ENCODE measurements around the gene STX1A. TPM values are rescaled to one million over a fixed set of nuclear protein-coding genes. Genes with fewer than 3 reads are reported as not detected.

Gene STX1A
- total RNA-seq, 1 donor from 2014 or later: 27.3 TPM

DNA sequence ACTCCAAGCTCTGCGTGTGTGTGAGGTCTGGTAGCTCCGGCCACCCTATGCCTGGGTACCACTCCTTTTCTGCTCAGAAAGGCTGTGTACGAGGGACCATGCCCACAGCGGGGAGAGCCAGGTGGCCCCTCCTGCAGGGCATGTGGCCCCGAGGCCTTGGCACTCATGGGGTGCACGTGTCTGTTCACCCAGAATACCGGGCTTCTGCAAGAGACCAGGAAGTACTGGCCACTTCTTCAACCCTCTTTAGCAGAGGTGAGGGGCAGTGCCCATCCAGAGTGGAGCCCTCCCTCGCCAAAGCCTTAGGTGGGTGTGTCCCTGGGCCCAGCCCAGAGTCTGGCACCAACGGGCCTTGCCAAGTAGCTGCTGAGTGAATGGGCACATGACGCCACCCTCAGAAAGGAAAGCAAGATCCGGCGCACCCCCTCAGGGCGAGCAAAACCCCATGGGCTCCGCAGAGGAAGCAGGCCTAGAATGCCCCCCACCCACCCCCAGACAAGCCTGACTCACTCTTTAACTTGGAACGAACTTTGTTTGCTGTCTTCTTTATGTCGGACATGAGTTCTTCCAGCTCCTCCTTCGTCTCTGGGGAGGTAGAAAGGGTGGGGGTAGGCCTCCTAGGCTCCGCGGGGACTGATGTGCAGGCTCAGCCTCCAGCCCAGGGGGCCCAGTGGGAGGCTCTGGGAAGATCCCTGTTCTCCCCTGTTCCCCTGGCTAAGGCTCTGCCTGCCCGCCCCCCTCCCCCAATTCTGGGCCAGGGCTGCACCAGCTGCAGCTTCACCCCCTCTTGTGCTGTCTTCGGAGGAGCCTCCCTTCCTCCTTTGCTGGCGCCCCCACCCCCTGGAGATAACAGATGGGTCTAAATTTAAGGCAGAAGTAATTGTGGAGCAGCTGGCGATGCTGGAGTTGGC lies 14.6 kb downstream of the STX1A start:
- Mint-ChIP-seq H3K27ac (no peak overlapping the region), H3K4me3 (no peak overlapping the region), H3K9me3 (no peaks in the 10 kb centered on the region), H3K36me3 (peaks cover 9% of the 10 kb centered on the region), H3K4me1 (ENCODE audit: unreplicated experiment) (peaks cover 10% of the 10 kb centered on the region), H3K27me3 (no peaks in the 10 kb centered on the region)
- TF ChIP-seq CTCF (conservative IDR thresholded peaks at IDR 0.05): no peak
- DNase-seq (ENCODE audit: extremely low spot score, unreplicated experiment): no peak

DNA sequence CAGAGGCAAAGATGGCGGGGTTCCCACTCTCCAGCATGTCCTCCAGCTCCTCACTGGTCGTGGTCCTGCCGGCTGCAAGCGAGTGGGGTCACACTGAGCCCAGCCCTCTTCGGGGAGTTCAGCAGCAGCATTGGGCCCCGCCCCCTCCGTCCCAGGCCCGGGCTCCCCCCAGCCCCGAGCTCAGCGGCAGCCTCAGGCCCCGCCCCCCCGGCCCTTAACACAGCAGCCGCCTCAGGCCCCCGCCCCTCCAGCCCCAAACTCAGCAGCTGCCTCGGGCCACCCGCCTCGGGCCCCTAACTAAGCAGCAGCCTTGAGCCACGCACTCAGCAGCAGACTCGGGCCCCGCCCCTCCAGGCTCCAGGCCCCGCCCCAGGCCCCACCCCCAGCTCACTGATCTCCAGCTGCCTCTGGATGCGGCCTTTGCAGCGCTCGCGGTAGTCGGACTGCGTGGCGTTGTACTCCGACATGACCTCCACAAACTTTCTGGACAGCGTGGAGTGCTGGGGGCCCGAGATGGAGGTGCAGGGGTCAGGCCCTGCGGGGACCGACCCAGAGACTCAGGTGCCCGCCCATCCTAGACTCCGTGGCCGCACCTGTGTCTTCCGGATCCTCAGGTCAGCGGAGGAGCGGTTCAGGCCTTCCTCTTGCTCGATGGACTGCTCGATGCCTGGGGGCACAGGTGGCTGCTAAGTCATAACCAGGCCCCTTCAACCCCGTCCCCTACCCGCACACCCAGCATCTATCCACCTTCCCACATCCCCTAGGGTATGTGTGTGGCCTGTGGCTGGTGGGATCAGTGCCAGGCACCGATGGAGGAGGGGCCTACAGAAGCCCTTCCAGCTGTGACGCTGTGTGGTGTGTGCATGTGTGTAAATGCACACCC lies 15.5 kb downstream of the STX1A start:
- Mint-ChIP-seq H3K36me3 (peaks cover 9% of the 10 kb centered on the region), H3K4me1 (ENCODE audit: unreplicated experiment) (peaks cover 10% of the 10 kb centered on the region), H3K27ac (no peak overlapping the region), H3K27me3 (no peaks in the 10 kb centered on the region), H3K4me3 (no peak overlapping the region), H3K9me3 (no peaks in the 10 kb centered on the region)
- no peak for TF ChIP-seq CTCF (conservative IDR thresholded peaks at IDR 0.05)
- no peak for DNase-seq (ENCODE audit: extremely low spot score, unreplicated experiment)

DNA sequence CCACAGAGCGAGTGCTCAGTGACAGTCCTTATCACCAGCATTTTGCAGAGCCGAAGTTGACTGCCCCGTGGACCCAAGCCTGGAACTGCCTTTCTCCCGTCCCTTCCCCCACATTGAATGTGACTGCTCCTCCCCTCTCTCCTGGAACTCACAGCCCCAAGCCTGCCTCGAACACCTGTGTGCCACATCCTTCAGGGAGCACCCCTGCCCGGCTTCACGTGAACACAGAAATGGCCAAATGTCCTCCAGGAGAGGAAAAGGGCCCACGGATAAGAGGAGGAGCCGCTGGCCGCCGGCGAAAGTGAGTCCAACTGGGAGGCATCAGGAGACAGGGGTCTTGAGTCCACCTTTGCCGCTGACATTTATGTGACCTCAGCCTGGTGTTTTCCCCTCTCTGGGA lies 16.2 kb downstream of the STX1A start:
- peak overlapping the region; percentile 39 for H3K27ac Mint-ChIP-seq
- no peak for DNase-seq (ENCODE audit: extremely low spot score, unreplicated experiment)
- TF ChIP-seq CTCF (conservative IDR thresholded peaks at IDR 0.05): no peak
- H3K27me3 Mint-ChIP-seq: no peaks in the 10 kb centered on the region
- peaks cover 10% of the 10 kb centered on the region for H3K4me1 Mint-ChIP-seq (ENCODE audit: unreplicated experiment)
- no peaks in the 10 kb centered on the region for H3K9me3 Mint-ChIP-seq
- H3K36me3 Mint-ChIP-seq: peaks cover 9% of the 10 kb centered on the region
- H3K4me3 Mint-ChIP-seq: no peak overlapping the region

DNA sequence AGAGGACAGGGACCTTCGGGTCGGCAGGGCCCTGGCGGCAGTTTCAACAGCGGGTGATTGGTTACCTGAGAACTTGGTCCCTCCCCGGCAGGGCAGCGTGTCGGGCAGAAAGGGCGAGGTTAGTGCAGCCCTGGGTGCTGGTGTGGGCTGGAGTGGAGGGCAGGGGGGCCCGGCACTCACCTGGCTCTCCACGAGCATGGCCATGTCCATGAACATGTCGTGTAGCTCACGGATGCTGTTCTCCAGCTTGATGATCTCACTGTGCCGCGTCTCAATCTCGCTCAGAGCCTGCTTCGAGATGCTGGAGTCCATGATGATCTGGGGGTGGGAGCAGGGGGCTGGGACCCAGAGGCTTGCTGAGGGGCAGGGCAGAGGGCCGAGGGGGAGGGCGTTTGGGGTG lies 16.8 kb downstream of the STX1A start:
- DNase-seq (ENCODE audit: extremely low spot score, unreplicated experiment): no peak
- no peak overlapping the region for H3K4me3 Mint-ChIP-seq

More for the DNA sequence above, 16.8 kb downstream of the STX1A start:
- Mint-ChIP-seq H3K36me3 (peaks cover 9% of the 10 kb centered on the region), H3K27me3 (no peaks in the 10 kb centered on the region), H3K9me3 (no peaks in the 10 kb centered on the region), H3K27ac (peak overlapping the region; percentile 77), H3K4me1 (ENCODE audit: unreplicated experiment) (peaks cover 10% of the 10 kb centered on the region)
- no peak for TF ChIP-seq CTCF (conservative IDR thresholded peaks at IDR 0.05)
